Sigmoid colon (tissue), 4 donors: ENCODE measurements around the gene CGB2.

Source experiments
- POLR2A ChIP-seq, 2 donors: fragments of 450-650 bp; IDR thresholded peaks; one replicate each; pipeline ENCODE4 v1.6.1; 2016; ENCODE audit warnings: antibody characterized with exemption in 2 of 2, mild to moderate bottlenecking in 2 of 2, moderate library complexity in 2 of 2
- POLR2AphosphoS5 ChIP-seq, 4 donors: sonication (generic); formaldehyde crosslinking; IDR thresholded peaks; one replicate each; pipeline ENCODE4 v1.6.1; 2017; ENCODE audit warnings: antibody characterized with exemption in 4 of 4
- TF ChIP-seq, protein P1 (sequence below), 4 experiments: fragments of 450-650 bp in 3 of 4; fragments of 200-600 bp in 1 of 4; IDR thresholded peaks; one replicate each; pipeline ENCODE4 v1.5.1; 2016 to 2019; ENCODE audit warnings: antibody characterized with exemption in 4 of 4, mild to moderate bottlenecking in 3 of 4, moderate library complexity in 2 of 4

DNA sequence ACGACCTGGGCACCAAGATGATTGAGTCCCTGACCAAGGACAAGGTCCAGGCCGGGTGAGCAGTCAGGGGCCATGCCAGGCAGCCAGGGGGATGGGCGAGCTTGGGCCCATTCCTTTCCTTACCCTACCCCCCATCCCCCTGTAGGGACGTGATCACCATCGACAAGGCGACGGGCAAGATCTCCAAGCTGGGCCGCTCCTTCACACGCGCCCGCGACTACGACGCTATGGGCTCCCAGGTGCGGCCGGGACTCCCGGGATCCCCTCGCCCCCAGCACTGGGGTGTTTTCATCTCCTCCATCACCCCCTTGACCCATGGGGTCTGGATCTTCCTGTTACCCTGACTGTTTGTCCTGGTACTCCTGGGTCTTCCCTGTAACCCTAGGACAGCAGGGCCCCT, 21.9 kb upstream of the CGB2 start:
- no peak for TF ChIP-seq POLR2A (IDR thresholded peaks at IDR 0.05)
- TF ChIP-seq, protein P1, sequence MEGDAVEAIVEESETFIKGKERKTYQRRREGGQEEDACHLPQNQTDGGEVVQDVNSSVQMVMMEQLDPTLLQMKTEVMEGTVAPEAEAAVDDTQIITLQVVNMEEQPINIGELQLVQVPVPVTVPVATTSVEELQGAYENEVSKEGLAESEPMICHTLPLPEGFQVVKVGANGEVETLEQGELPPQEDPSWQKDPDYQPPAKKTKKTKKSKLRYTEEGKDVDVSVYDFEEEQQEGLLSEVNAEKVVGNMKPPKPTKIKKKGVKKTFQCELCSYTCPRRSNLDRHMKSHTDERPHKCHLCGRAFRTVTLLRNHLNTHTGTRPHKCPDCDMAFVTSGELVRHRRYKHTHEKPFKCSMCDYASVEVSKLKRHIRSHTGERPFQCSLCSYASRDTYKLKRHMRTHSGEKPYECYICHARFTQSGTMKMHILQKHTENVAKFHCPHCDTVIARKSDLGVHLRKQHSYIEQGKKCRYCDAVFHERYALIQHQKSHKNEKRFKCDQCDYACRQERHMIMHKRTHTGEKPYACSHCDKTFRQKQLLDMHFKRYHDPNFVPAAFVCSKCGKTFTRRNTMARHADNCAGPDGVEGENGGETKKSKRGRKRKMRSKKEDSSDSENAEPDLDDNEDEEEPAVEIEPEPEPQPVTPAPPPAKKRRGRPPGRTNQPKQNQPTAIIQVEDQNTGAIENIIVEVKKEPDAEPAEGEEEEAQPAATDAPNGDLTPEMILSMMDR (IDR thresholded peaks at IDR 0.05), result no peak
- TF ChIP-seq POLR2AphosphoS5 (IDR thresholded peaks at IDR 0.05), result no peak
